HEK293 (cell line): ENCODE results near the gene LMO3.

Source experiments
- CTCF ChIA-PET: fragments of 350-600 bp; formaldehyde crosslinking; extraction: SDS; loops from one replicate; lab custom pipeline; 2021; ENCODE audit warnings: antibody characterized with exemption; lab: Yijun Ruan, JAX
- POLR2A ChIA-PET: fragments of 300-600 bp; formaldehyde crosslinking; extraction: SDS; loops from one replicate; lab custom pipeline; 2020; ENCODE audit warnings: antibody characterized with exemption, inconsistent platforms; lab: Yijun Ruan, JAX
- H3K27ac ChIP-seq: fragments of 200-500 bp; sonication (Bioruptor generic); 2 replicates; pipeline ENCODE4 v1.5.1; 2014; ENCODE audit warnings: low read depth, low read length, control low read depth, inconsistent platforms; ENCODE audit errors: extremely low read depth
- H3K36me3 ChIP-seq, 2 experiments: fragments of 200-500 bp in 1 of 2; sonication (Bioruptor generic) in 1 of 2; 1 replicate in 1 of 2; 2 replicates in 1 of 2; pipeline ENCODE4 v1.5.1; 2014 to 2017; ENCODE audit warnings: inconsistent platforms in 2 of 2, low read length in 2 of 2; ENCODE audit not compliant: control insufficient read depth in 2 of 2, insufficient read depth in 1 of 2
- H3K4me1 ChIP-seq: fragments of 200-500 bp; sonication (Bioruptor generic); 2 replicates; pipeline ENCODE4 v1.5.1; 2014; ENCODE audit warnings: mild to moderate bottlenecking, low read length, inconsistent platforms; ENCODE audit not compliant: control insufficient read depth, insufficient read depth
- H3K4me3 ChIP-seq: 2 replicates; pipeline ENCODE4 v1.5.1; 2011; ENCODE audit warnings: low read depth, mild to moderate bottlenecking, control low read depth, low read length, moderate library complexity
- H3K9me3 ChIP-seq: fragments of 200-500 bp; sonication (Bioruptor generic); 2 replicates; pipeline ENCODE4 v1.5.1; 2014; ENCODE audit warnings: low read depth, low read length, inconsistent platforms; ENCODE audit not compliant: control insufficient read depth, insufficient read depth
- KLF10 ChIP-seq: fragments of 450-650 bp; IDR thresholded peaks from 2 replicates; pipeline ENCODE4 v1.5.1; 2018; ENCODE audit warnings: missing biosample characterization, mild to moderate bottlenecking, missing genetic modification characterization
- KLF8 ChIP-seq: fragments of 450-650 bp; formaldehyde crosslinking; IDR thresholded peaks from 2 replicates; pipeline ENCODE4 v1.5.1; 2016; ENCODE audit warnings: missing biosample characterization, missing genetic modification characterization
- SP7 ChIP-seq: fragments of 450-650 bp; formaldehyde crosslinking; IDR thresholded peaks from 2 replicates; pipeline ENCODE4 v1.5.1; 2016; ENCODE audit warnings: missing biosample characterization, missing genetic modification characterization
- TCF7L2 ChIP-seq: IDR thresholded peaks from 2 replicates; pipeline ENCODE4 v1.6.1; 2011; ENCODE audit warnings: low read depth, mild to moderate bottlenecking, inconsistent platforms, low read length, moderate library complexity, borderline replicate concordance
- WT1 ChIP-seq: fragments of 450-650 bp; formaldehyde crosslinking; IDR thresholded peaks from 2 replicates; pipeline ENCODE4 v1.5.1; 2016; ENCODE audit warnings: missing biosample characterization, missing genetic modification characterization
- YY1 ChIP-seq: fragments of 450-650 bp; formaldehyde crosslinking; IDR thresholded peaks from 2 replicates; pipeline ENCODE4 v1.5.1; 2018; ENCODE audit warnings: missing biosample characterization, missing genetic modification characterization
- ZFP37 ChIP-seq: fragments of 450-650 bp; formaldehyde crosslinking; IDR thresholded peaks from 2 replicates; pipeline ENCODE4 v1.5.1; 2016; ENCODE audit warnings: missing biosample characterization, missing genetic modification characterization
- ZNF112 ChIP-seq: fragments of 450-650 bp; formaldehyde crosslinking; IDR thresholded peaks from 2 replicates; pipeline ENCODE4 v1.5.0; 2017; ENCODE audit warnings: missing biosample characterization, missing genetic modification characterization
- ZNF202 ChIP-seq: fragments of 450-650 bp; formaldehyde crosslinking; IDR thresholded peaks from 2 replicates; pipeline ENCODE4 v1.5.1; 2016; ENCODE audit warnings: missing biosample characterization, missing genetic modification characterization, borderline replicate concordance
- ZNF274 ChIP-seq, 2 experiments: fragments of 200-500 bp in 1 of 2; fragments of 450-650 bp in 1 of 2; sonication (Bioruptor generic) in 1 of 2; formaldehyde crosslinking in 1 of 2; IDR thresholded peaks; 2 replicates each; pipeline versions ENCODE4 v1.5.1 to v1.6.1; 2014 to 2016; ENCODE audit warnings: borderline replicate concordance in 1 of 2, inconsistent platforms in 1 of 2, low read length in 1 of 2, missing biosample characterization in 1 of 2, missing genetic modification characterization in 1 of 2
- ZNF324 ChIP-seq: fragments of 450-650 bp; formaldehyde crosslinking; IDR thresholded peaks from 2 replicates; pipeline ENCODE4 v1.5.1; 2016; ENCODE audit warnings: missing biosample characterization, missing genetic modification characterization
- ZNF544 ChIP-seq: fragments of 450-650 bp; formaldehyde crosslinking; IDR thresholded peaks from 2 replicates; pipeline ENCODE4 v1.5.0; 2017; ENCODE audit warnings: missing biosample characterization, missing genetic modification characterization
- ZNF623 ChIP-seq: fragments of 450-650 bp; formaldehyde crosslinking; IDR thresholded peaks from 2 replicates; pipeline ENCODE4 v1.5.1; 2016; ENCODE audit warnings: missing biosample characterization, missing genetic modification characterization
- ZNF645 ChIP-seq: fragments of 450-650 bp; formaldehyde crosslinking; IDR thresholded peaks from 2 replicates; pipeline ENCODE4; 2016; ENCODE audit warnings: missing biosample characterization, missing genetic modification characterization
- ZNF664 ChIP-seq: fragments of 450-650 bp; formaldehyde crosslinking; IDR thresholded peaks from 2 replicates; pipeline ENCODE4 v1.5.1; 2016; ENCODE audit warnings: missing biosample characterization, missing genetic modification characterization
- ZNF692 ChIP-seq: fragments of 450-650 bp; formaldehyde crosslinking; IDR thresholded peaks from 2 replicates; pipeline ENCODE4 v1.5.1; 2016; ENCODE audit warnings: missing biosample characterization, missing genetic modification characterization
- ZNF707 ChIP-seq: fragments of 450-650 bp; formaldehyde crosslinking; IDR thresholded peaks from 2 replicates; pipeline ENCODE4 v1.5.1; 2016; ENCODE audit warnings: missing biosample characterization, missing genetic modification characterization
- ZNF76 ChIP-seq: fragments of 450-650 bp; formaldehyde crosslinking; IDR thresholded peaks from 2 replicates; pipeline ENCODE4; 2016; ENCODE audit warnings: low read depth, missing biosample characterization, missing genetic modification characterization, borderline replicate concordance
- ZNF768 ChIP-seq: fragments of 450-650 bp; formaldehyde crosslinking; IDR thresholded peaks from 2 replicates; pipeline ENCODE4 v1.5.1; 2018; ENCODE audit warnings: missing biosample characterization, mild to moderate bottlenecking, missing genetic modification characterization
- ZNF777 ChIP-seq: fragments of 450-650 bp; formaldehyde crosslinking; IDR thresholded peaks from 2 replicates; pipeline ENCODE4 v1.5.1; 2017; ENCODE audit warnings: missing biosample characterization, missing genetic modification characterization, borderline replicate concordance
- ZNF837 ChIP-seq: fragments of 450-650 bp; formaldehyde crosslinking; IDR thresholded peaks from 2 replicates; pipeline ENCODE4 v1.5.1; 2016; ENCODE audit warnings: missing biosample characterization, missing genetic modification characterization
- ZSCAN16 ChIP-seq: fragments of 450-650 bp; formaldehyde crosslinking; IDR thresholded peaks from 2 replicates; pipeline ENCODE4 v1.5.1; 2016; ENCODE audit warnings: missing biosample characterization, missing genetic modification characterization

The LMO3 gene

GRCh38 chr12:16523951-16524331, 82.0 kb downstream of the LMO3 start:
- TF ChIP-seq SP7 (tag by site-specific recombination), result no peak

GRCh38 chr12:16523284-16523950, 82.5 kb downstream of the LMO3 start:
- no peak overlapping the region for H3K4me3 ChIP-seq
- H3K4me1 ChIP-seq, result no peaks in the 10 kb centered on the region
- POLR2A ChIA-PET, result no interaction called here
- no peak for TF ChIP-seq ZNF645
- no peak for TF ChIP-seq ZNF777 (tag by site-specific recombination)
- TF ChIP-seq ZSCAN16 (tag by site-specific recombination), result no peak
- TF ChIP-seq ZNF112 (tag by site-specific recombination), result no peak
- no peak for TF ChIP-seq KLF8 (tag by site-specific recombination)
- TF ChIP-seq ZNF664 (tag by site-specific recombination), result no peak
- no peak for TF ChIP-seq ZNF707
- no peak for TF ChIP-seq ZNF274 (IDR thresholded peaks at IDR 0.05; ENCODE audit: low read length)
- TF ChIP-seq ZNF274 (tag by site-specific recombination; IDR thresholded peaks at IDR 0.05; ENCODE audit: borderline replicate concordance), result no peak
- TF ChIP-seq ZNF76 (tag by site-specific recombination), result no peak
- no peak for TF ChIP-seq ZNF324
- no peak for TF ChIP-seq TCF7L2
- no peak for TF ChIP-seq WT1 (tag by site-specific recombination)
- TF ChIP-seq ZNF692 (tag by site-specific recombination), result no peak
- no peak for TF ChIP-seq KLF10 (tag by site-specific recombination)
- no peak for TF ChIP-seq ZFP37
- no peak for TF ChIP-seq ZNF837
- no peak for TF ChIP-seq ZNF202 (tag by site-specific recombination)
- TF ChIP-seq ZNF768 (tag by site-specific recombination), result no peak
- TF ChIP-seq ZNF544 (tag by site-specific recombination), result no peak
- H3K27ac ChIP-seq, result no peak overlapping the region
- CTCF ChIA-PET, result interaction anchor here (0.7 kb wide), 1 partner anchor 124 kb away, joined by 3 read pairs; no protein-coding TSS in a partner anchor
- H3K36me3 ChIP-seq, result no peaks in the 10 kb centered on the region
- H3K9me3 ChIP-seq, result no peaks in the 10 kb centered on the region

More at GRCh38 chr12:16523951-16524331, 82.0 kb downstream of the LMO3 start:
- CTCF ChIA-PET, result no interaction called here
- H3K9me3 ChIP-seq, result no peaks in the 10 kb centered on the region
- POLR2A ChIA-PET, result no interaction called here
- H3K36me3 ChIP-seq, result no peaks in the 10 kb centered on the region
- H3K27ac ChIP-seq, result no peak overlapping the region
- H3K4me3 ChIP-seq, result no peak overlapping the region
- H3K4me1 ChIP-seq, result no peaks in the 10 kb centered on the region

GRCh38 chr12:16520328-16520727, 85.6 kb downstream of the LMO3 start:
- POLR2A ChIA-PET, result no interaction called here
- CTCF ChIA-PET, result no interaction called here
- no peaks in the 10 kb centered on the region for H3K4me1 ChIP-seq
- no peaks in the 10 kb centered on the region for H3K9me3 ChIP-seq
- H3K27ac ChIP-seq, result no peak overlapping the region
- TF ChIP-seq ZNF623 (no peak), YY1 (tag by site-specific recombination) (no peak), ZNF645 (no peak)
- no peaks in the 10 kb centered on the region for H3K36me3 ChIP-seq
- no peak overlapping the region for H3K4me3 ChIP-seq
